Skeletal muscle satellite cell (primary cell): ENCODE measurements around the gene LGALS12.

Experiments
- H3K27me3 ChIP-seq: 2 replicates; pipeline ENCODE4 v1.7.0; 2013; ENCODE audit warnings: low read length; ENCODE audit not compliant: control insufficient read depth, insufficient read depth
- H3K36me3 ChIP-seq: 2 replicates; pipeline ENCODE4 v1.7.0; 2013; ENCODE audit warnings: mild to moderate bottlenecking, control low read depth, low read length; ENCODE audit not compliant: insufficient read depth
- H3K4me1 ChIP-seq: 2 replicates; pipeline ENCODE4 v1.7.0; 2013; ENCODE audit warnings: low read length; ENCODE audit not compliant: control insufficient read depth, insufficient read depth
- H3K4me2 ChIP-seq: 2 replicates; pipeline ENCODE4 v1.7.0; 2013; ENCODE audit warnings: mild to moderate bottlenecking, low read length
- H3K4me3 ChIP-seq: 2 replicates; pipeline ENCODE4 v1.7.0; 2013; ENCODE audit warnings: low read length
- H3K9ac ChIP-seq: 2 replicates; pipeline ENCODE4 v1.7.0; 2013; ENCODE audit warnings: mild to moderate bottlenecking, low read depth, low read length, moderate library complexity
- H3K9me3 ChIP-seq: replicated peaks from 2 replicates; pipeline ENCODE4 v1.7.0; 2013; ENCODE audit warnings: mild to moderate bottlenecking, control low read depth, low read length

LGALS12 gene

DNA sequence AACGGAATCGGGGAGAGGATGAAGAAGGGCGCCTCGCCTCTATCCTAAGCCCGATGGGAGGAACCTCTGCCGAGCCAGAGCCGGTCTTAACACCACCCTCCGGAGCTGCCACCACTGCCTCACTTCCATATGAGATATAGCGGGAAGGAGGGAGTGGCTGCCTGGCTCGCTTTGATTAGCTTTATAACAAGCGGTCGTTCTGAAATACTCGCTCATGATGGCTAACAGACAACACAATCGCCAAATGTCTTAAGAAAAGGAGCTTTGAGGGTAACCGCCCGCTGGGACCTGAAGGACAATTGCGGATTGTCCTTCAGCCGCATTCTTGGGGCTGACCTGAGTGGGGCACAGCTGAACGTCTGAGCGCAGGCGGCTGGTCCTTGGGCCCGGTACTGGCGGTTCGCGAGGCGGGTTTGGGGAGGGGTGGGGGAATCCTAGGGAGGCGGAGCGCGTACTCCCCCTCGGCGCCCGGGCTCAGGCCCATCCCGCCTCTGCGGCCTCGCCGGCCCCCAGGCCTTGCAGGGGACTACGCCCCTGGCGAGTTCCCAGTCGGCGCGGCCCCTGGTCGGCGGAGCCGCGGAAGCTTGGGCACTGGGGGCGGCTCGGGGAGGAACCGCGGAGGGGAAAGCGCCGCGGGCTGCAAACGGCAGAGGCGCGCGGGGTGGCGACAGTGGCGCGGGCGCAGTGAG is 15.2 kb upstream of the LGALS12 start, which contains the start of gene PLAAT5:
PLAAT5 (minus strand) TSS at position 617 of the 689 bp plus-strand sequence; CDS start at position 484, 133 bp downstream.
- no peak within 1 kb of the TSS for H3K9ac ChIP-seq
- H3K36me3 ChIP-seq, result no peaks in the 10 kb centered on the region
- peak within 1 kb of the TSS; percentile 67 for H3K4me3 ChIP-seq
- peaks cover 13% of the 10 kb centered on the region for H3K4me1 ChIP-seq
- H3K9me3 ChIP-seq, result no peaks in the 10 kb centered on the region
- H3K27me3 ChIP-seq, result peaks cover 76% of the 10 kb centered on the region
- peak within 1 kb of the TSS; percentile 82 for H3K4me2 ChIP-seq

DNA sequence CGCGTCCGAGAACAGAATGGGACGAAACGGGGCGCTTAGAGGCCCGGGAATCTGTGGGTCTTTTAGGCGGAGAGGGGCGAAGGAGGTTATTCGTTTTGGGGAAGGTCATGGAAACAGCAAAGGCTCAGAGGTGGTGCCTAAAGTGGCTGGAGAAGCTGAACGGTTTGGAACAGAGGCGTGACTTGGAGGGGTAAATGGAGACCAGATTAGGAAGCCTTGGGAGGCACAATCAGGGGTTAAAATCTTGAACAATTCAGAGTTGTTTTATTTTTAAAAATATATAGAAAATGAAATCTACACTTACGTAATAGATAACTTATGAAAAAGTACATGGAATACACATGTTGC is 14.7 kb upstream of the LGALS12 start:
- Histone ChIP-seq H3K36me3 (no peaks in the 10 kb centered on the region), H3K9ac (no peak overlapping the region), H3K27me3 (peaks cover 74% of the 10 kb centered on the region), H3K4me1 (peaks cover 13% of the 10 kb centered on the region), H3K4me2 (peak overlapping the region; percentile 82), H3K4me3 (peak overlapping the region; percentile 67), H3K9me3 (no peaks in the 10 kb centered on the region)

DNA sequence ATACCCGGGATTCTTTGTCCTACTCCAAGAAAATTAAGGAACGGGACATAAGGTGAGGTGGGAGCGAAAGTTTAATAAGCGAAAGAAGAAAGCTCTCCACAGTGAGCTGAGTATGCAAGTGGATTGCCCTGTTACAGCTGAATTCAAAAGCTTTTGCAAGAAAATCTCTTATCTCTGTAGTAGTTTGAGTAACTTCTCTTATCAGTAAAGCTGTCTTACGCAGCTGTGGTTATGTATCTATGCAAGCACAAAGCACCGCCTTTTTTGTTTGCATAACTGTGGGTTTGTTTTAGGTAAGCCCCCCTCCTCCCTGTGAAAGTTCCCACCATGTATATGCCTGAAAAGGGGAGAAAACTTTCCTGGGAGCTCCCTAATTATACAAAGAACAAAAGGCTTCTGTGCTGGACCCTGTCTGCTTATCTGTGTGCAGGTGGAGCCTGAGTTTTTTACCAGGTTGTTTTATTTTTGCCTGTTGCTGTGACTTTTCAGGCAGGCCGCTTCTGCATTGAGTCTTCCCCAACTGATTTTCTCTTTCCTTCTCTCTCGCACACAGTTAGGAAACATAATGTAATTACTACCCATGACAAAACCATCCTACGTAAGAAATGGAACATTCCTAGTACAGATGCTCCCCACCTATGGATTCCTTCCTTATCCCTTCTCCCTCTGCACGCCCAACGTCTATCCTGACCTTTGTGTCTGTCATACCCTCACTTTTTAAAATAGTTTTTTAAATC is 14.1 kb upstream of the LGALS12 start:
- Histone ChIP-seq H3K27me3 (peaks cover 76% of the 10 kb centered on the region), H3K4me2 (peak overlapping the region; percentile 82), H3K36me3 (no peaks in the 10 kb centered on the region), H3K4me1 (peaks cover 13% of the 10 kb centered on the region), H3K9me3 (no peaks in the 10 kb centered on the region), H3K4me3 (no peak overlapping the region), H3K9ac (no peak overlapping the region)

DNA sequence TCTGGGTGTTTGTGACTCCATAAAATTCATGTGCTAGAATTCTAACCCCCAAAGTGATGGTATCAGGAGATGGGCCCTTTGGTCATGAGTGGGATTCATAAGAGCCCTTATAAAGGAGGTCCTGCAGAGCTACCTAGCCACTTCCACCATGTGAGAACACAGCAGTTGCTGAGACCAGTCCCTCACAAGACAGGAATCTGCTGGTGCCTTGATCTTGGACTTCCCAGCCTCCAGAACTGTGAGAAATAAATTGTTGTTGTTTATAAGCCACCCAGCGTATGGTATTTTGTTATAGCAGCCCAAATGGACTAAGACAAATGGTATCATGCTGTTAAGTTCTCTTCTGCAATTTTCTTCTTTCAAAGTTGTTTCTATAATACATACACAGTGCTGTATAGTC is 13.4 kb upstream of the LGALS12 start:
- Histone ChIP-seq H3K4me1 (peaks cover 13% of the 10 kb centered on the region), H3K4me3 (no peak overlapping the region), H3K36me3 (no peaks in the 10 kb centered on the region), H3K27me3 (peaks cover 74% of the 10 kb centered on the region), H3K4me2 (no peak overlapping the region), H3K9me3 (no peaks in the 10 kb centered on the region), H3K9ac (no peak overlapping the region)

DNA sequence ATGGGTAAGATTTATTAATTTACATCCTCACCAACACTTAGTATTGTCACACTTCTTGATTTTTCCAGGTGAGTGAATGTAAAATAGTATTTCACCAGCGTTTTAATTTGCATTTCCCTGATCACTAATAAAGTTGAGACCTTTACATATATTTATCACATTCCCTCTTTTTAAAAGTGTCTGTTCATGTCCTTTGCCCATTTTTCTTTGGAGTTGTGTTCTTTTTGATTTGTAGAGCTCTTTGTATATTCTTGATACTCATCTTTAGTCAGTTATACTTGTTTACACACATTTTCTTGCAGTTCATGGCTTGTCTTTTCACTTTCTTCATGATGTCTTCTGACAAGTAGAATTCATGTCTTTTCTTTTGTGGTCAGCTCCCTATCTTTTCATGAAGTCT is 12.8 kb upstream of the LGALS12 start:
- no peaks in the 10 kb centered on the region for H3K36me3 ChIP-seq
- no peaks in the 10 kb centered on the region for H3K9me3 ChIP-seq
- no peak overlapping the region for H3K9ac ChIP-seq
- peaks cover 74% of the 10 kb centered on the region for H3K27me3 ChIP-seq
- H3K4me2 ChIP-seq, result no peak overlapping the region
- no peak overlapping the region for H3K4me3 ChIP-seq
- peaks cover 13% of the 10 kb centered on the region for H3K4me1 ChIP-seq

DNA sequence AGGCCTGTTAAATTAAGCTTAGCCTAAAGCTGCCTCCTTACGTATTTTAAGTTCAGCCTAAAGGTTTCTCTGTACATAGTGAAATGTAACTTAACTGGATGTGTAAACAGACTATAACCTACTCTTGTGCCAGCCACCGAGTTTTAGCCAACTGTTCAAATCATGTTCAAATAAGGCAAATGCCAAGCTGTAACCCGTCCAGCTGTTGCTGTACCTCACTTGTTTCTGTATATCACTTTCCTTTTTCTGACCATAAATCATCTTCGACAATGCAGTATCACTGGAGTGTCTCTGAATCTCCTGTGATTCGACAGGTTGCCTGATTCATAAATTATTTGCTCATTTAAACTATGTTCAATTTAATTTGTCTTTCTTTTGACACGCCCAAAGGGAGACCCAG is 10.9 kb upstream of the LGALS12 start:
- no peaks in the 10 kb centered on the region for H3K36me3 ChIP-seq
- H3K9ac ChIP-seq, result no peak overlapping the region
- no peak overlapping the region for H3K4me2 ChIP-seq
- H3K4me1 ChIP-seq, result peaks cover 13% of the 10 kb centered on the region
- H3K27me3 ChIP-seq, result peaks cover 62% of the 10 kb centered on the region
- H3K9me3 ChIP-seq, result no peaks in the 10 kb centered on the region
- H3K4me3 ChIP-seq, result no peak overlapping the region

DNA sequence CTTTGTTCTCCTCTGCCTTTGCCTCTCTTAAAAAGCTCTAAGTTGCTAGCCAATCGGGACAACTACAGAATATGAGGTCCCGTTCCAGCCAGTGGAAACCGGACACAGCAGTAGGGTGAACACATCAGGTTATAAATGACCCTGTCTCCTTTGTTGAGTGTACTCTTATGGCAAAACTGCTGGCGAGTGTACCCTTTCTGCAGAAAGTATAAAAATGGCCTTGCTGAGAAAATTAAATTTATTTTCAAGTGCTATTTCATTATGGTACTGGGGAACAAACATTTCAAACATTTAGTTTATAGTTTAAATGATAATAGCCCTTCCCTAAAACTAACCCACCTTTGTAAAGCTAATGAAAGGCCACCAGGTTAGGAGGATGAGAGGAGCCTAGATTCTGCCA is 6.0 kb upstream of the LGALS12 start:
- Histone ChIP-seq H3K9ac (no peak overlapping the region), H3K27me3 (peaks cover 23% of the 10 kb centered on the region), H3K36me3 (no peaks in the 10 kb centered on the region), H3K4me1 (no peaks in the 10 kb centered on the region), H3K4me3 (no peak overlapping the region), H3K9me3 (no peaks in the 10 kb centered on the region), H3K4me2 (no peak overlapping the region)

DNA sequence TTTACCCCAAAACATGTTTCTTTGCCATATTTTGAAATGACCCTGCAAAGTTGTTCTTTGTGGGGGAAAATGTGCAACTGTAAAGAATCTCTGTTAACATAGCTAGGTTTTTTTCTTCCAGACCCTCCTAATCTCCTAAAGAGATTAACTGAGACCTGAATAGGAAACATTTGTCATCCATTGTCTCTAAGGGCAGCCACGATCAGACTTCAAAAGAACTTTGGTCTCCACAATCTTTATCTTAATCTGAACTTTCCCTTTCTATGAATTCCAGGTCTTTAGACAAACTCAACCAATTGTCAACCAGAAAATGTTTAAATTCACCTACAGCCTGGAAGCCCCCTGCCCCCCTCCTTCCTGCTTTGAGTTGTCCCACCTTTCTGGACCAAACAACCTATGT is 4.6 kb upstream of the LGALS12 start:
- no peaks in the 10 kb centered on the region for H3K9me3 ChIP-seq
- H3K36me3 ChIP-seq, result no peaks in the 10 kb centered on the region
- no peak overlapping the region for H3K4me3 ChIP-seq
- peaks cover 16% of the 10 kb centered on the region for H3K27me3 ChIP-seq
- H3K4me1 ChIP-seq, result no peaks in the 10 kb centered on the region
- no peak overlapping the region for H3K9ac ChIP-seq
- no peak overlapping the region for H3K4me2 ChIP-seq

DNA sequence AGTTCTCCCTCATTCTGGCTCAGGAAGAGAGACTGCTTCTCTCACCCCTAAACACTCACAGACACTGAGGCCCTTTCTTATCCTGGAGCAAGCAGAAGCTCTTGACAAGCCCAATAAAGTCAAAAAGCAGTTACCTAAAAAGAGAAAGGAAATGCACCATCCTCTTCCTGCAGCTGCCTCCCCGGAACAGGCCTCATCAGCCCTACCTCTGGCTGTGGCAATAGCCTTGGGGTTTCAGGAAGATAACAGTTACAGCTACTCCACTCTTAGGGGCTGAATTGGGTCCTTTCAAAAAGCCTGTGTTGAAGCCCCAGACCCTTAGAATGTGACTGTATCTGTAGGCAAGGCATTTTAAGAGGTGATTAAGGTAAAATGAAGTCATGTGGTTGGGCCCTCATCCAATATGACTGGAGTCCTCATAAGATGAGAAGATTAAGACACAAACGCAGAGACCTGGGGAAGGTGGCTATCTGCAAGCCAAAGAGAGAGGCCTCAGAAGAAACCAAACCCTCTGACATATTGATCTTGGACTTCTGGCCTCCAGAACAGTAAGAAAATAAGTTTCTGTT is 3.5 kb upstream of the LGALS12 start:
- no peaks in the 10 kb centered on the region for H3K36me3 ChIP-seq
- no peak overlapping the region for H3K4me3 ChIP-seq
- no peaks in the 10 kb centered on the region for H3K4me1 ChIP-seq
- no peak overlapping the region for H3K9ac ChIP-seq
- H3K4me2 ChIP-seq, result no peak overlapping the region
- no peaks in the 10 kb centered on the region for H3K9me3 ChIP-seq
- H3K27me3 ChIP-seq, result peaks cover 15% of the 10 kb centered on the region

DNA sequence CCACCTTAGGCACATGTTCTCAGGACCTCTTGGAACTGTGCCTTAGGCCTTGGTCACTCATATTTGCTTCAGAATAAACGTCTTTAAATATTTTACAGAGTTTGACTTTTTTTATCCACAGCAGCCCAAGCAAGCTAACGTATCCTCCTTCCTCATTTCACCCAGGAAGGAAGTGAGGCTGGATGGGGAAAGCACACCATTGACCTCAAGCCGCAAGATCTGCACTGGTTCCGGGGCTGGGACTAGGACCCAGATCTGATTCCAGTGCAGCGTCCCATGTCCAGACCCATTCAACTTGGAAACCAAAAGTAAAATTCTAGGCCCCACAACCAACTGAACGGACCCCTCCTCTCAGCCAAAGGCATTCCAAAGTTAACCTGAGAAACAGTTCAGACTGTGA is 2.4 kb upstream of the LGALS12 start:
- Histone ChIP-seq H3K36me3 (no peaks in the 10 kb centered on the region), H3K4me2 (no peak overlapping the region), H3K4me3 (no peak overlapping the region), H3K27me3 (peaks cover 7% of the 10 kb centered on the region), H3K4me1 (no peaks in the 10 kb centered on the region), H3K9ac (no peak overlapping the region), H3K9me3 (no peaks in the 10 kb centered on the region)

DNA sequence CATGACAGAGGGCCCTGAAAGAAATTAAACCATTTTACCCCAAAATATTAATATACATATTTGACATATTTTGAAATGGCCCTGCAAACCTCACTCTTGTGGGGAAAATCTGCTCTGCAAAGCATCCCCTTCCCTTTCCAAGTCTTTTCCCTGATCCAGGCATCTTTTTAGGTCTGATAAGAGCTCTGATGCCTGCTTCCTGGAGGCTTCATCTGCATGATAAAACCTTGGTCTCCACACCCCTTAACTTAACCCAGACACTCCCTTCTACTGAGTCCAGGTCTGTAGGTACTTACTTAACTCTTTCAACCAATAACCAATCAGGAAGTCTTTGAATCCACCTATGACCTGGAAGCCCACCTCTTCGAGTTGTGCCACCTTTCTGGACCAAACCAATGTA is 1.8 kb upstream of the LGALS12 start:
- H3K9me3 ChIP-seq, result no peaks in the 10 kb centered on the region
- no peak overlapping the region for H3K4me2 ChIP-seq
- H3K36me3 ChIP-seq, result no peaks in the 10 kb centered on the region
- H3K9ac ChIP-seq, result no peak overlapping the region
- no peaks in the 10 kb centered on the region for H3K4me1 ChIP-seq
- no peak overlapping the region for H3K4me3 ChIP-seq
- H3K27me3 ChIP-seq, result peaks cover 5% of the 10 kb centered on the region
